Stimulated activated CD8-positive, alpha-beta memory T cell treated with anti-CD3 and anti-CD28 coated beads, Interleukin-15, amount 100 ng/mL, for 1 hour (primary cell): ENCODE measurements around the gene JAK3.

ENCODE experiments used
- DNase-seq: peaks from one replicate; pipeline ENCODE4 v3.0.0-alpha.2; 2020; ENCODE audit warnings: low read depth

JAK3 gene

DNA sequence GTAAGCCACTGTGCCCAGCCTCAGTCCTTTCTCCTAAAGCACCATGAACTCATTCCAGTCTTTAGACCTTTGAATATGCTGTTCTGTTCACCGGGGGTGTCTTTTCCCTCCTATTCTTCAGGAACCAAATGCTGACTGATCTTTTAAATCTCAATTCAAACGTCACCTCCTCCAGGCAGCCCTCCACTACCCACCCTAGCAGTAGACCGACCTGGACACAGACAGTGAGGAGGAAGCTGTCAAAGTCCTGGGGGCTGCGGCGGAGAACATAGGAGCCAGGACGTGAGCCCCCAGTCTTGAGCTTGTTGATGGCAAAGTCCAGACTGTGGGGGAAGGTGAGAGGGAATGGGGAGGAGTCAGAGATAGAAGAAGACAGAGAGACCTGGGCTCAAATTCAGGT lies 7.8 kb downstream of the JAK3 start:
- no peak for DNase-seq

DNA sequence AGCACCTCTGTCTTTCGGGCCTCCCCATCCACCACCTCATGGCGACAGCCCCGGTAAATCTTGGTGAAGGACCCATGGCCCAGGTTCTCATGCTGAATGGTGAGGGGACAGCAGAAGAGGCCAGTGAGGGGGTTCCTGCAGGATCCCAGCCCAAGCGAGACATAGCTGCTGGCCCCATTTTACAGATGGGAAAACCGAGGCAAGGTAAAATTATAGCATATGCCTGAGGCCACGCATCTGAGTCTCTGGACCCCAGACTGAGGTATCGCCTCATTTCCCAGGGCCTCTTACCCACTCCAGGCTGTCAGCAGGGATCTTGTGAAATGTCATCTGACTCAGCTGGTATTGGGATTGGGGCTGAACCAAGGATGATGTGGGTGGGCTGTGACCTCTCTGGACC lies 9.8 kb downstream of the JAK3 start:
- DNase-seq, result no peak

DNA sequence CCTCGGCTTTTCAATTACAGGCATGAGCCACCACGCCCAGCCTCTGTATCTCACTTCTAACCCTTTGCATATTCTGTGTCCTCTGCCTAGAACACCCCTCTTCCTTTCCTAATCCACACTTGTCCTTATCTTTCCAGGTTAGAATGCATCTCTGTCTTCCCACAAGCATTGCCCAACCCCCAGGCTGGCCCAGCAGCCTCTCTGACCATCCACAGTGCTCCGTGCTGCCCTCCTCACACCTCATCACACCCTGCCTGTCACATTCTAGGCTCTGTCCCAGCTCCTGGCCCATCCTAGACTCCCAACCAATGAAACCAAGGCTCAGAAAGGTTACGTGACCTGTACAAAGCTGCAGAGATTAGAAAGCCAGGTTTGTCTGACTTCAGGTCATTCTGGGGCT lies 11.3 kb downstream of the JAK3 start:
- DNase-seq, result no peak

DNA sequence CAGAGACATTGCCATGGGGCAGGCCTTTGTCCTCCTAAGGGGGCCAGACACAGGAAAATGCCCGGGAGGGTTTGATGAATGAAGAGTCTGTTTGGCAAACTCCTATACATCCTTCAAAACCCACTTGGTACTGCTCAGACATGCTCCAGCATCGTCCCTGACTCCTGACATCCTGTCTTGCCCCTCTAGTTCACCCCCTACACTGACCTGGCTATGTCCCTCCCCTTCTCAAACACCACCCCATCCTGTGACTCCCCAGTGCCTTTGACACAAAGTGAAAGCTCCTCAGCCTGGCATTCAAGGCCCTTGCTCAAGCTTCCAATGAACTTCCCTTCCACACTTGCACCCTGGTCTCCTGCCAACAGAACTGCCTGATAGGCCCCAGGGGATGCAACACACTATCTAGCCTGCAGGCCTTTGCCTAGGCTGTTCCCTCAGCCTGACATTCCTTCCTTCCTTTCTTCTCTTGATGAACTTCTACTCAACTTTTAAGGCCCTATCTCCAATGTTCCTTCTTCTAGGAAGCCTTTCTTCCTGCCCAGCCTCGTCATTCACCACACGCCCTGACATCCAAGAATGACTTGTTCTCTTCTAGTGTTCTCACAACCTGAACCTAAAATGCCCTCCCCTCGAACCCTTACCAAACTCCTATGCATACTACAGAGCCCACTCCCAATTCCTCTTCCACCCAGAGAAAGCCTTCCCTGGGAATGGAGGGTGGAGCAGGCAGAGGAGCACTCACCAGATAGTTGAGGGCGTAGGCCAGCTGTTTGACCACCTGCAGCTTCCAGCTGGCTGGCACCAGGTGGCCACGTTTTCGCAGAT lies 12.4 kb downstream of the JAK3 start:
- DNase-seq, result no peak

DNA sequence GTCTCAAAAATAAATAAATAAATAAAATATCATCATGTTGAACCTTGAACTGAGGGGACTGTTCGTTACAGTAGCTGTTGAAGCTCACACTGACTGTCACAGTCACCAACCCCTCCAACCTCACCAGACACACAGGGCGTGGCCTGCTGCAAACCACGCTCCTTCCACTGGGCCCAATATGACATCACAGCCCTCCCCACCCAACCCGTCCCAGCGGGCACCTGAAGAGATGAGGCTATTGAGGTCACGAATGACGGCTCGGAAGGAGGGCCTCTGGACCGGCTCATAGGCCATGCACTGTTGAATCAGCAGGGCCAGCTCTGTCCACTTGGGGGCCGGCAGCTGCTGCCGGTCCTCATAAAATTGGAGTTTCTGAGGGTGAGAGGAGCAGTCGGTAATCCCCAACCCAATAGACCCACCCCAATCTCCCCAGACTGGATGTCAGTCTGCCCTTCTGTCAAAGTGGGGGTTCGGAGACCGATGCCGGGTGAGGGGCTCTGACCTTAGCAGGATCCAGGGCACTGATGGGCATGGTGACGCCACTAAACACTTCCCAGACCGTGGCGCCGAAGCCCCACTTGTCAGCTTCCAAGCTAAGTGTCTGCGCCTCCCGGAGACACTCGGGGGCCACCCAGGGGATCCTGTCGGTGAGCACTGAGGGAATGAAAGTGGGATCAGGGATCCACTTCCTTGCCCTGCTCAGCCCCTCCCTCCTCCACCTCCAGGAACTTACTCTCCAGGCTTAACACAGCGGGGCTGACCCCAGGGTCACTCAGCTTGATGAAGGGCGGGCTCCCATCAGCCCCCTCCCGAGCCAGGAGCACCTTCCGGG lies 13.2 kb downstream of the JAK3 start:
- no peak for DNase-seq

DNA sequence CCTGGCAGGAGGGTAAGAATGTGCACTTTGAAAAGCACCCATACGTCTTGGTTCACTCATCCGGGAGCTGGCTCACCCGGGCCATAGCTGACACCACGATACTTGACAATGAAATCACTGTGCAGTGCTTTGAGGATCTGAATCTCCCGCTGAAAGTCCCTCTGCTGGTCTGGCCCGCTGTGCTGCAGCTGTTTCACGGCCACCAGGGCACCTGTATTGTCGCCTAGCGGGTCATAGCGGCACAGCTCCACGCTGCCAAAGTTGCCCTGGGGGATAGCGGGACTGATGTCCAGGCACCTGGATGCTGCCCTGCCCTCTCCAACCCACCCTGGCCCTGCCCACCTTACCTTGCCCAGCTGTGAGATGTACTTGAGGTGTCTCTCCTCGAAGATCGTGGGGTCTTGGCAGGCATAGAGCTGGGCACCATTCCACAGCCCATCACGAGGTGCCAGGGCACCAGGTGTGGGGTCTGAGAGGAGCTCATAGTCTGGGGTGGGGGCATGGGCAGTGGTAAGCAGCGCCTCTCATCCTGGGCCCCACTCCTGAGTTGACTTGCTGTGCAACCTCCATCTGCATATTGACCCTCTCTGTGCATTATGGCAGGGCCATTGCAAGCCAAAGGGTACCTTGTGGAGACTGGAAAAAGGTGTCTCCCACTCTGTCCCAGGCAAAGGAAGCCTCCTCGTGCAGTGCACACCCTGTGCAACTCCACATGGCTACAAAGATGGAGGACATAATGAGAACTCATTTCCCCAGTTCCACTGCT lies 15.2 kb downstream of the JAK3 start:
- DNase-seq, result no peak

DNA sequence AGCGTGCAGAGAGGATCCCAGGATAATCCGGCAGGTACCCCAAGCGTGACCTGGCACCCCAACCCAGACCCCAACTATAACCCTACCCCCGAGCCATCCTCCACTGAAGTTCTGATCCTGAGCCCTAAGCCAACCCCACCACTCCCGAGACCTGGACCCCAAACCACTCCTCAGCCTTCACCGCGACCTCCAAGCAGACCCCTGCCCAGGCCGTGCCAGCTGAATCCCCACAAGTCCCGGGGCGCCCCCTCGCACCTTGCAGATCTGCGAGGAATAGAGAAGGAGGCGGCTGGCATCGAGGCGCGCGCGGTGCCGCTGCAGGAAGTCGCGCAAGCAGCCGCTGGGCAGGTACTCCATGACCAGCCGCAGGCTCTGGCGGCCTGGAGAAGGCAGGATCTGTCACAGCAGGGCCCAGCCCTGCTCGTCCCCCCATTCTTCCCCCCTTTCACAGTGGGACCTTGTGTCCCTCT lies 16.3 kb downstream of the JAK3 start:
- no peak for DNase-seq

DNA sequence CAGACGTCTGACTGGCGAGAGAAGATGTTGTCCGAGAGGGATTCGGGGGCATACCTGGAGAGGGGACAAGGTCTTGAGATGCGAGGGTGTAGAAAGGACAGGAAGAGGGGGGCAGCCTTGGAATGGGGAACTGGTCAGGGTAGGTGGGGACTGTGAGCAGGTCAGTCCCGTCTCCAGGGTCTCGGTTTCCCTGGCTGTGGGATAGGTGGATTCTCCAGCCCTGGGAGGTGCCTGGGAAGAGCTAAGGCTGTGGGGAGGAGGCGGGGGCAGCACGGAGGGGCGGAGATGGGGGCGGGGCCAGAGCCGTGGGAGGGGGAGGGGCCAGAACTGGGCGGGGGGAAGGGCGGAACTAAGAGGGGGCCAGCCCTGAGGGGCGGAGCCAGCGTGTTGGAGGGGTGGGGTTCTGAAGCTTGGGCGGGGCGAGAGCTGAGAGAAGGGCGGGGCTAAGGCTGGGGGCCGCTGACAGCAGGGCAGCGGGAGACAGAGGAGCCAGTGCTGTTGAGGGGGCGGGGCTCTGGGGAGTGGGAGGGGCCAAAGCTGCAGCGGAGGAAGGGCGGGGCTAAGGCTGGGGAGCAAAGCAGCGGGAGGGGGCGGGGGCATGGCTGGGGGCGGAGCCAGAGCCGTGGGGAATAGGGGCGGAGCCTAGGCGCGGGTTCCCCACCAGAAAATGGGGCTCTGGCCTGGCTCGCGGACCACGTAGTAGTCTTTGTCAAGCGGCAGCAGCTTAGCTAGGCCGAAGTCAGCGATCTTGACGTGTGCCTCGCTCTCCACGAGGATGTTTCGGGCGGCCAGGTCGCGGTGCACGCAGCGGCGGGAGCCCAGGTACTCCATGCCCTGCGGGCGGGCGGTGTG lies 17.0 kb downstream of the JAK3 start:
- DNase-seq, result no peak

DNA sequence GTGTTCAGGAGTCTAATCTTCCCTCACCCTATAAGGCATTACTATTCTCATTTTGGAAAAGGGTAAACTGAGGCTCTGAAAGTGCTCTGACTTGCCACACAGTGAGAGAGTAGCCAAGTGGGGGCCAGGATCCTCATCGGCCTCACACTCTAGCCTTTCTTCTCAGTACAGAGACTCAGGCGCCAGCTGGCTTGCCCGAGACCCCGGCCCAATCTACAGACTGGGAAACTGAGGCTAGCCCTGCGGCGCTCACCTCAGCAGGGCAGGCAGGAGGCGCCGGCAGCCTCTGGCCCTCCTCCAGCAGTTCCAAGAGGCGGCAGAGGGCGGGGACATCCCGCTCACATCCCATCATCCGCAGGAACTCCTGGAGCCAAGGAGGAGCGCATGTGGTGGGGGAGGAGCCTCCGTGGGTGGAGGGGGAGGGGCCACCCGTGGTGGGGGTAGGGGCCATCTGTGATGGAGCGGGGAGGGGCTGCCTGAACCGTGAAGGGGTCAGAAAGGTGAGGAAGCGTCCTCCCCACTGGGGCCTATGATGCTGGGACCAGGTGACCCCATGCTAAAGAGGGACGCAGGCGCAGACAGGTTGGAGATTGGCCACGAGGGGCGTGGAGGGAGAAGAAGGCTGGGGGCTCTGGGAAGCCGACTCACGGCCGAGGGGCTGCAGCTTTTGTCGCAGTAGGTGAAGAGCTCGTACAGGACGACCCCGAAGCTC lies 17.8 kb downstream of the JAK3 start:
- DNase-seq, result no peak

DNA sequence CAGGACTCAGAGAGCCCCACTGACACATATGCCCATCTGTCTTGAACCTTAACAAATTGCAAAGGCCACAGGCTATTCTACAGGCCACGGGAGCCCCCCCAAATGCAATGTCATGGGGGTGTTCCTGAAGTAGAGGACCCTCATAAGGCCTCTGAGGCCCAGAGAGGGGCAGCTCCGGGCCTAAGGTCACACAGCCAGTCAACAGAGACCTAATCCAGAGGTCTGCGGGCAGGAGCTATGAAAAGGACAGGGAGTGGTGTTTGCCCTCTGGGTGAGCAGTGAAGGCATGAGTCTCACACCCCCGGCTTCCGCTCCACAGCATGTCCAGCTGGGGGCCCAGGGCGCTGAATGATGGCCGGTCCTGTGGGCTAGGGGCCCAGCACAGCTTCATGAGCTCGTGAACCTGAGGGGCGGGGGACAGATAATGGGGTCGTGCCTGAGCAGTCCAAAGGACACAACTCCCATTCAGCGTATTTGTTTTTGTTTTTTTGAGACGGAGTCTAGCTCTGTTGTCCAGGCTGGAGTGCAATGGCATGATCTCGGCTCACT lies 21.2 kb downstream of the JAK3 start:
- no peak for DNase-seq

DNA sequence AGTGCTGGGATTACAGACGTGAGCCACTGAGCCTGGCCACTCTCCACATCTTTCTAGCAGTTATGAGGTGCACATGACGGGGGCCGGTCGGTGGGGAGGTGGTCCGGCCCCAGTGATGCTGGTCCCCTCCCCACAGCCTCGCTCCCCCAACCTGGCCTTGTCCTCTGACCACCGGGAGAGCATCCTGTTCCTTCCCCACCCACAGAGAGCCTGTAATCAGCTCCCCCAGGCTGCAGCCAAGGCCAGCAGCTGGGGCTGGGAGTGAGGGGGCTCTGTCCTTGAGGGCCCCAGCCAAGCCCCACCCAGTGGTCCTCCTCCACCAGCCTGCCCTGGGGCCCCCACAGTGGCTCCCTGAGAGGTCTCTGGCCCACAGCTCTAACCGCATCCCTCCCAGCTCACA lies 23.4 kb downstream of the JAK3 start:
- DNase-seq, result no peak

DNA sequence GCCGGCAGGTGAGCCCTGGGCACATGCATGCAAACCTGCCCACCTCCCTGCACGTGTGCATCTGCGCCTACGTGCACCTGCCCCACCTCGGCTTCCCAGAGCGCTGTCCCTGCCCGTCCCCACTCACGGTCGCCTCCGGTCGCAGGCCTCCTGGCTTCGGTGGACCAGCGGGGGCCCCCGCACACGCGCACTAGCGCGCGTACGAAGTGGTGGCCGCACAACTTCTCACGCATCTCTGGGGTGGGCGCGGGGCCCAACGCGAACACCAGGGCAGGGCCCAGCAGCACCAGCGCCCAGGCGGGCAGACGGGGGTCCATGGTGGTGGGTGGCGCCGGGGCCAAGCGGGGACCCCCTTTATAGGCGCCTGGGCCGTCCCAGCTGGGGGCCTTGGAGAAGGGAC lies 26.6 kb downstream of the JAK3 start, which contains the start of gene INSL3:
INSL3 (minus strand) TSS at position 330 of the 400 bp plus-strand sequence; CDS start at position 317, 13 bp downstream.
- no peak for DNase-seq

DNA sequence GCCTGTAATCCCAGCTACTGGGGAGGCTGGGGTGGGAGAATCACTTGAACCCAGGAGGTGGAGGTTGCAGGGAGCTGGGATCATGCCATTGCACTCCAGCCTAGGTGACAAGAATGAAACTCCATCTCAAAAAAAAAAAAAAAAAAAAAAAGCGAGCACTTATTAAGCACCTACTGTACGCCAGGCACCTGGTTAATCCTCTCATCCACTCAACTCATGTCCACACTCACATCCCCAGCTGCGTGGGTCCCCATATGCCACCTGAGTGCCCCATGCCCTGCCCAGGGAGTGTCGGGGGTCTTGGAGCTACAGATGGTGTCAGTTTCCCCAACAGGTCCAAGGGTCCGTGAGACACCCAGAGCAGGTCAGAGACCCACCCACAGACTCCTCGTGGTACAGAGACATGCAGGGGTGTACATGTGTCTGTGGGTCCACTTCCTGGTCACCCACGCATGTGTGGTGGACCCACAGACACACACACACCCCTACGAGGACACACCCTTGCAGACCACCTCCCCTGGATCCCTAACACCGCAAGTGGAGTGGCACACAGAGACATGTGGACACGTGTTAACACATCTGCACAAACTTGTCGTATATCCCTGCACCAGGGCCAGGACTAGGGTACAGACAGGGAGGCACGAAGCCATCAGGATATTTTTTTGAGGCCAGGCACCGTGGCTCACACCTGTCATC lies 30.0 kb downstream of the JAK3 start:
- no peak for DNase-seq

DNA sequence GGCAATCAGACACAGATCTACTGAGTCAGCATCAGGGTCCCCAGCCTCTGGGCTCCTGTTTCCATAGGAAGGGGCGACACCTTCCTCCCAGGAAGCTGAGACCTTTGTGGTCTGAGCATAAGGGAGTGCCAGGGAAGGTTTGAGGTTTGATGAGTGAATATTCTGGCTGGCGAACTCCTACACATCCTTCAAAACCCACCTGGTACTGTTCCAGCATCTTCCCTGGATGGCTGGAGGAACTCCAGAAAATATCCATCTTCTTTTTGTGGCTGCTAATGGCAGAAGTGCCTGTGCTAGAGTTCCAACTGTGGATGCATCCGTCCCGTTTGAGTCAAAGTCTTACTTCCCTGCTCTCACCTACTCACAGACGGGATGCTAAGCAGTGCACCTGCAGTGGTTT lies 35.7 kb downstream of the JAK3 start:
- DNase-seq, result no peak

DNA sequence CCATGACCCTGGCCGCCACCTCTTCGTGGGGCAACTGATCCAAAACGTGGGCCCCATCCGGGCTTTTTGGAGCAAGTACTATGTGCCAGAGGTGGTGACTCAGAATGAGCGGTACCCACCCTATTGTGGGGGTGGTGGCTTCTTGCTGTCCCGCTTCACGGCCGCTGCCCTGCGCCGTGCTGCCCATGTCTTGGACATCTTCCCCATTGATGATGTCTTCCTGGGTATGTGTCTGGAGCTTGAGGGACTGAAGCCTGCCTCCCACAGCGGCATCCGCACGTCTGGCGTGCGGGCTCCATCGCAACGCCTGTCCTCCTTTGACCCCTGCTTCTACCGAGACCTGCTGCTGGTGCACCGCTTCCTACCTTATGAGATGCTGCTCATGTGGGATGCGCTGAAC lies 36.1 kb downstream of the JAK3 start:
- DNase-seq, result no peak

DNA sequence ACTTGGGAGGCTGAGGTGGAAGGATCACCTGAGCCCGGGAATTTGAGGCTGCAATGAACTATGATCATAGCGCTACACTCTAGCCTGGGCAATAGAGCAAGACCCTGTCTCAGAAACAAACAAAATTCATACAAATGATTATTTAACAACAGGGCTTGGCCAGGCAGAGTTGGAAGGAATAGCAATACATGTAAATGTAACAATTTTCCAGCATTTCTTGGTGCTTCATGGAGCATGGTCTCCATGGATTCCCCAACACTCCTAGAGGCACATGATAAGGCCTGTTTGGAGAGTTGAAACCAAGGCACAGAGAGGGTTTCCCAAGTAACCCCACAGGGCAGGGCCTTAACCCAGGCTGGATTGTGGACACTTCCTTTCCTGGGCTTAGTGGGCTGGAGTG lies 36.7 kb downstream of the JAK3 start:
- DNase-seq, result no peak

DNA sequence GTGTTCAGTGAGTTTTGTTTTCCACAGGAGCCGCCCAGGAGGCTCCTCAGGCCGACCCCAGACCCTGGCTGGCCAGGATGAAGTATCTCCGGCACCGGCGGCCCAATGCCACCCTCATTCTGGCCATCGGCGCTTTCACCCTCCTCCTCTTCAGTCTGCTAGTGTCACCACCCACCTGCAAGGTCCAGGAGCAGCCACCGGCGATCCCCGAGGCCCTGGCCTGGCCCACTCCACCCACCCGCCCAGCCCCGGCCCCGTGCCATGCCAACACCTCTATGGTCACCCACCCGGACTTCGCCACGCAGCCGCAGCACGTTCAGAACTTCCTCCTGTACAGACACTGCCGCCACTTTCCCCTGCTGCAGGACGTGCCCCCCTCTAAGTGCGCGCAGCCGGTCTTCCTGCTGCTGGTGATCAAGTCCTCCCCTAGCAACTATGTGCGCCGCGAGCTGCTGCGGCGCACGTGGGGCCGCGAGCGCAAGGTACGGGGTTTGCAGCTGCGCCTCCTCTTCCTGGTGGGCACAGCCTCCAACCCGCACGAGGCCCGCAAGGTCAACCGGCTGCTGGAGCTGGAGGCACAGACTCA lies 40.0 kb downstream of the JAK3 start:
- DNase-seq, result no peak

DNA sequence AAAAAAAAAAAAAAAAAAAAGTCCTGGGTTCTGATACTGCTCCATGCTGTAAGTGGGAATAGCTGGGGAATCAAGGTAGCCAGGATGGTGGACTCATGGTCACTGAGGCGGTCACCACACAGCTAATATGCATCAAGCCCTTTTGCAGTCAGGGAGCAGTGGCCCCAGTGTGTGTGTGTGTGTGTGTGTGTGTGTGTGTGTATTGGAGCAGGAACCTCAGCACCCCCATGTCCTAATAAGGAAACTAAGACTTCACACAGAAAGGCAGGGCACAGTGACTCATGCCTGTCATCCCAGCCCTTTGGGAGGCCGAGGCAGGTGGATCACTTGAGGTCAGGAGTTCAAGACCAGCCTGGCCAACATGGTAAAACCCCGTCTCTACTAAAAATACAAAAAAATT lies 40.8 kb downstream of the JAK3 start:
- DNase-seq, result no peak

DNA sequence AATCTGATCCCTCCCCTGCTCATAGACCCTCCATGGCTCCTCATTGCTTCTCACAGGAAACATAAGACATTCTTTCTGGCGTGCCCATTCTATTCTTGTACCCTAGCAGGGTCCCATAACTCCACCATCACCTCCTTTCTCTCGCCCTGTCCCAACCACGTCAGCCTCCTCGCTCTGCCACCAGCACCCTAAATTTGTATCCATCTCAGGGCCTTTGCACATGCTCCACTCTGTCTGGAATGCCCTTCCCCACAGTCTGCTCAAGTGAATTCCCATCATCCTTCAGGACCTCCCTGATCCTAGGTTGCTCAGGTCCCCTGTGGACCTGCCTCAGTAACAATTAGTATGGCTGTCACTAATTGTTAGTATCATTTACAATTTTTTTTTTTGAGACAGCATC lies 42.4 kb downstream of the JAK3 start:
- DNase-seq, result no peak
